A549 (cell line): ENCODE data around the gene PRKCG. TPM values are rescaled to one million over a fixed set of nuclear protein-coding genes. Genes with fewer than 3 reads are reported as not detected.

Experiments used
- ATAC-seq, 2 experiments: fragments of 200-7000 bp in 1 of 2; fragments of >200 bp in 1 of 2; cut with Nextera tagmentation in 1 of 2; cut with Tn5 transposase in 1 of 2; 3 replicates each; pipeline versions ENCODE4 v1.8.0 to v1.9.1; 2018 to 2020; ENCODE audit warnings: mild to moderate bottlenecking in 1 of 2, moderate library complexity in 1 of 2
- CTCF ChIA-PET: fragments of 300-600 bp; sonication (Branson Sonifier 250); formaldehyde crosslinking; extraction: SDS; loops from one replicate; lab custom pipeline; 2021; ENCODE audit warnings: antibody characterized with exemption, inconsistent platforms; lab: Yijun Ruan, JAX
- POLR2A ChIA-PET: fragments of 350-600 bp; formaldehyde crosslinking; extraction: SDS; loops from one replicate; lab custom pipeline; 2021; ENCODE audit warnings: antibody characterized with exemption, inconsistent platforms; lab: Yijun Ruan, JAX
- DNase-seq, 2 experiments: peaks; one replicate each; pipeline versions ENCODE4 v3.0.0 to v3.0.0-alpha.2; 2011 to 2016; ENCODE audit warnings: low read depth in 1 of 2, low spot score in 1 of 2
- FAIRE-seq: peaks from 2 replicates; lab custom pipeline; 2011; peaks lifted over from hg19 to GRCh38; lab: Jason Lieb, UNC
- H3K27ac ChIP-seq, 2 experiments: fragments of >200 bp; sonication (Bioruptor Twin); formaldehyde crosslinking; 3 replicates each; pipeline ENCODE4 v1.5.1; 2016 to 2017
- H3K4me1 ChIP-seq: fragments of >200 bp; sonication (Bioruptor Twin); formaldehyde crosslinking; 3 replicates; pipeline ENCODE4 v1.6.1; 2016
- H3K4me2 ChIP-seq: fragments of >200 bp; sonication (Bioruptor Twin); formaldehyde crosslinking; 3 replicates; pipeline ENCODE4 v1.6.1; 2016
- H3K4me3 ChIP-seq: fragments of >200 bp; sonication (Bioruptor Twin); formaldehyde crosslinking; 3 replicates; pipeline ENCODE4 v1.5.1; 2016
- H3K9me3 ChIP-seq: fragments of >200 bp; sonication (Bioruptor Twin); formaldehyde crosslinking; 3 replicates; pipeline ENCODE4 v1.6.1; 2016
- HEYL ChIP-seq: fragments of 250-450 bp; sonication (Bioruptor Pico); IDR thresholded peaks from 2 replicates; pipeline ENCODE4 v1.8.0; 2021; ENCODE audit warnings: mild to moderate bottlenecking, moderate library complexity
- KDM1A ChIP-seq: fragments of 200-600 bp; sonication (generic); IDR thresholded peaks from 2 replicates; pipeline ENCODE4 v1.6.1; 2016; ENCODE audit warnings: low read depth, mild to moderate bottlenecking
- ZFP36 ChIP-seq: fragments of 450-650 bp; IDR thresholded peaks from 2 replicates; pipeline ENCODE4 v1.6.1; 2014; ENCODE audit warnings: borderline replicate concordance; ENCODE audit not compliant: partially characterized antibody
- WGBS: methylation state at CpG from one replicate; pipeline ENCODE4 v1.1.6; 2017; ENCODE audit errors: missing lambda C conversion rate; 5-methylcytosine and 5-hydroxymethylcytosine counted together
- polyA plus RNA-seq, 4 experiments: library from polyadenylated mRNA; depleted of rRNA in 3 of 4; stranded (reverse); fragments of >200 nt; fragmentation: RNase III in 1 of 4; extraction: RNeasy Plus Mini Kit Qiagen cat#74134 plus additional on column Dnase treatment in 1 of 4; gene quantifications; 2 replicates in 3 of 4; 3 replicates in 1 of 4; pipeline ENCODE4 v1.2.3, GENCODE V29; 2011 to 2017
- TF ChIP-seq, protein P1 (sequence below): fragments of >200 bp; sonication (Bioruptor Twin); formaldehyde crosslinking; IDR thresholded peaks from 3 replicates; pipeline ENCODE4 v1.5.1; 2016

Gene PRKCG
- polyA plus RNA-seq, 2 of the 4 experiments (the other 2 are of a cell fraction), result 0.61 to 0.81 TPM

GRCh38 chr19:53951947-53952346 lies 70.0 kb downstream of the PRKCG start:
- TF ChIP-seq HEYL (CRISPR knock-in tag) (no peak), ZFP36 (peak; percentile 60)
- TF ChIP-seq, all 56 proteins: peak for 1
- Histone ChIP-seq H3K9me3 (no peaks in the 10 kb centered on the region), H3K4me3 (no peak overlapping the region), H3K4me1 (no peaks in the 10 kb centered on the region), H3K27ac (no peak overlapping the region), H3K4me2 (no peak overlapping the region)
- FAIRE-seq (no peak), ATAC-seq (no peak; a peak in 1 of 6 replicates), DNase-seq (no peak)
- 88% methylated on average over 9 of the region's 9 CpGs for WGBS
- ChIA-PET CTCF (interaction anchor here (1.0 to 3.2 kb wide), 5 partner anchors 10 to 72 kb away, joined by 3 to 13 read pairs (median 4); no protein-coding TSS in a partner anchor), POLR2A (interaction anchor here (0.8 to 2.2 kb wide), 2 partner anchors 10 to 29 kb away, joined by 3 to 5 read pairs; no protein-coding TSS in a partner anchor)

DNA sequence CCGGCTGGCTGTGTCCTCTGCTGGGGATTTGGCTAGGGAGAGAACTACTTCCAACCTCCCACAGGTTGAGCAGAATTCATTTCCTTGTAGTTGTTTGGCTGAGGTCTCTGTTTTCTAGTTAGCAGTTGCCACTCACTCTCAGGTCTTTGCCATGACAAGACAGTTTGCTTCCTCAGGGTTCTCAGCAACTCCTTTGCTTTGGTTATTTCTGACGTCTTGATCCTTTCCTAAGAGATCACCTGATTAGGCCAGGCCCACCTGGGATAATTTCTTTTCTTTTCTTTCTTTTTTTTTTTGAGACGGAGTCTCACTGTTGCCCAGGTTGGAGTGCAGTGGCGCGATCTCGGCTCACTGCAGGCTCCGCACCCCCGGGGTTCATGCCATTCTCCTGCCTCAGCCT lies 71.4 kb downstream of the PRKCG start:
- ATAC-seq, result no peak
- H3K4me3 ChIP-seq, result no peak overlapping the region
- WGBS, result 68% methylated on average over 8 of the region's 8 CpGs
- CTCF ChIA-PET, result interaction anchor here (0.6 to 1.9 kb wide), 3 partner anchors 13 to 70 kb away, joined by 3 to 7 read pairs (median 3); no protein-coding TSS in a partner anchor
- no peaks in the 10 kb centered on the region for H3K9me3 ChIP-seq
- H3K27ac ChIP-seq, result no peak overlapping the region
- no peak for DNase-seq
- TF ChIP-seq, protein P1, sequence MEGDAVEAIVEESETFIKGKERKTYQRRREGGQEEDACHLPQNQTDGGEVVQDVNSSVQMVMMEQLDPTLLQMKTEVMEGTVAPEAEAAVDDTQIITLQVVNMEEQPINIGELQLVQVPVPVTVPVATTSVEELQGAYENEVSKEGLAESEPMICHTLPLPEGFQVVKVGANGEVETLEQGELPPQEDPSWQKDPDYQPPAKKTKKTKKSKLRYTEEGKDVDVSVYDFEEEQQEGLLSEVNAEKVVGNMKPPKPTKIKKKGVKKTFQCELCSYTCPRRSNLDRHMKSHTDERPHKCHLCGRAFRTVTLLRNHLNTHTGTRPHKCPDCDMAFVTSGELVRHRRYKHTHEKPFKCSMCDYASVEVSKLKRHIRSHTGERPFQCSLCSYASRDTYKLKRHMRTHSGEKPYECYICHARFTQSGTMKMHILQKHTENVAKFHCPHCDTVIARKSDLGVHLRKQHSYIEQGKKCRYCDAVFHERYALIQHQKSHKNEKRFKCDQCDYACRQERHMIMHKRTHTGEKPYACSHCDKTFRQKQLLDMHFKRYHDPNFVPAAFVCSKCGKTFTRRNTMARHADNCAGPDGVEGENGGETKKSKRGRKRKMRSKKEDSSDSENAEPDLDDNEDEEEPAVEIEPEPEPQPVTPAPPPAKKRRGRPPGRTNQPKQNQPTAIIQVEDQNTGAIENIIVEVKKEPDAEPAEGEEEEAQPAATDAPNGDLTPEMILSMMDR, result no peak
- peak; percentile 65; the same call in 1 of the 2 replicates for TF ChIP-seq KDM1A
- TF ChIP-seq, all 56 proteins: peak for 1
- no peak for FAIRE-seq
- Histone ChIP-seq H3K4me2 (no peak overlapping the region), H3K4me1 (no peaks in the 10 kb centered on the region)
- POLR2A ChIA-PET, result no interaction called here

Other genes starting within 250 kb of the PRKCG start
- 0.03 and 0.04 TPM in 2 replicates for gene NLRP12, start 57.9 kb upstream of the PRKCG start, polyA plus RNA-seq (2011; rRNA removed)
- 0.03 TPM in 1 of 3 replicates, not detected in the others for gene NLRP12, start 57.9 kb upstream of the PRKCG start, polyA plus RNA-seq (2017; fragmentation: RNase III; extraction: RNeasy Plus Mini Kit Qiagen cat#74134 plus additional on column Dnase treatment)
- gene MYADM, start 14.3 kb upstream of the PRKCG start, polyA plus RNA-seq (2011; rRNA removed), result 37.7 and 56.1 TPM in 2 replicates
- 90.4 to 103 TPM (median 90.7 TPM) in 3 replicates for gene MYADM, start 14.3 kb upstream of the PRKCG start, polyA plus RNA-seq (2017; fragmentation: RNase III; extraction: RNeasy Plus Mini Kit Qiagen cat#74134 plus additional on column Dnase treatment)
- gene CACNG7, start 27.1 kb downstream of the PRKCG start, polyA plus RNA-seq (2011; rRNA removed), result 11.5 and 12.8 TPM in 2 replicates
- 6.3 to 7.6 TPM (median 6.8 TPM) in 3 replicates for gene CACNG7, start 27.1 kb downstream of the PRKCG start, polyA plus RNA-seq (2017; fragmentation: RNase III; extraction: RNeasy Plus Mini Kit Qiagen cat#74134 plus additional on column Dnase treatment)
- 1.1 and 1.5 TPM in 2 replicates for gene CACNG8, start 80.7 kb downstream of the PRKCG start, polyA plus RNA-seq (2011; rRNA removed)
- gene CACNG8, start 80.7 kb downstream of the PRKCG start, polyA plus RNA-seq (2017; fragmentation: RNase III; extraction: RNeasy Plus Mini Kit Qiagen cat#74134 plus additional on column Dnase treatment), result 4.6 to 6.9 TPM (median 5.8 TPM) in 3 replicates
- 15.6 and 16.2 TPM in 2 replicates for gene CACNG6, start 109.4 kb downstream of the PRKCG start, polyA plus RNA-seq (2011; rRNA removed)
- gene CACNG6, start 109.4 kb downstream of the PRKCG start, polyA plus RNA-seq (2017; fragmentation: RNase III; extraction: RNeasy Plus Mini Kit Qiagen cat#74134 plus additional on column Dnase treatment), result 4.4 to 8.2 TPM (median 7.3 TPM) in 3 replicates
- 0.25 and 0.28 TPM in 2 replicates for gene VSTM1, start 181.7 kb downstream of the PRKCG start, polyA plus RNA-seq (2011; rRNA removed)
- 0.50 to 0.94 TPM (median 0.53 TPM) in 3 replicates for gene VSTM1, start 181.7 kb downstream of the PRKCG start, polyA plus RNA-seq (2017; fragmentation: RNase III; extraction: RNeasy Plus Mini Kit Qiagen cat#74134 plus additional on column Dnase treatment)
- gene TARM1, start 199.2 kb downstream of the PRKCG start, polyA plus RNA-seq (2011; rRNA removed), result not detected in 2 replicates
- gene TARM1, start 199.2 kb downstream of the PRKCG start, polyA plus RNA-seq (2017; fragmentation: RNase III; extraction: RNeasy Plus Mini Kit Qiagen cat#74134 plus additional on column Dnase treatment), result not detected in 3 replicates
- gene OSCAR, start 218.6 kb downstream of the PRKCG start, polyA plus RNA-seq (2011; rRNA removed), result 0.26 and 0.33 TPM in 2 replicates
- gene OSCAR, start 218.6 kb downstream of the PRKCG start, polyA plus RNA-seq (2017; fragmentation: RNase III; extraction: RNeasy Plus Mini Kit Qiagen cat#74134 plus additional on column Dnase treatment), result 0.28 to 0.63 TPM (median 0.31 TPM) in 3 replicates
- gene NDUFA3, start 220.7 kb downstream of the PRKCG start, polyA plus RNA-seq (2011; rRNA removed), result 36.5 and 43.5 TPM in 2 replicates
- gene NDUFA3, start 220.7 kb downstream of the PRKCG start, polyA plus RNA-seq (2017; fragmentation: RNase III; extraction: RNeasy Plus Mini Kit Qiagen cat#74134 plus additional on column Dnase treatment), result 188 to 198 TPM (median 190 TPM) in 3 replicates
- 10.8 and 16.1 TPM in 2 replicates for gene TFPT, start 233.5 kb downstream of the PRKCG start, polyA plus RNA-seq (2011; rRNA removed)
- 26.1 to 29.2 TPM (median 26.6 TPM) in 3 replicates for gene TFPT, start 233.5 kb downstream of the PRKCG start, polyA plus RNA-seq (2017; fragmentation: RNase III; extraction: RNeasy Plus Mini Kit Qiagen cat#74134 plus additional on column Dnase treatment)
- 66.9 and 69.8 TPM in 2 replicates for gene PRPF31, start 233.6 kb downstream of the PRKCG start, polyA plus RNA-seq (2011; rRNA removed)
- 164 to 169 TPM (median 164 TPM) in 3 replicates for gene PRPF31, start 233.6 kb downstream of the PRKCG start, polyA plus RNA-seq (2017; fragmentation: RNase III; extraction: RNeasy Plus Mini Kit Qiagen cat#74134 plus additional on column Dnase treatment)